Fibroblast of lung (primary cell): ENCODE results near the gene JPH3. TPM values are rescaled to one million over a fixed set of nuclear protein-coding genes. Genes with fewer than 3 reads are reported as not detected.

Source experiments
- DNase-seq, 2 donors: peaks; one replicate each; pipeline versions ENCODE4 v3.0.0 to v3.0.0-alpha.2; 2010; ENCODE audit warnings: low read depth in 2 of 2
- H2AFZ ChIP-seq: 2 replicates; pipeline ENCODE4 v1.5.1; 2012; ENCODE audit warnings: low read length, control low read depth, inconsistent platforms
- H3K27ac ChIP-seq: 2 replicates; pipeline ENCODE4 v1.5.1; 2011; ENCODE audit warnings: low read length, control low read depth; ENCODE audit not compliant: insufficient read depth
- H3K27me3 ChIP-seq: 2 replicates; pipeline ENCODE4 v1.5.1; 2011; ENCODE audit warnings: mild to moderate bottlenecking, low read length; ENCODE audit not compliant: control insufficient read depth, insufficient read depth
- H3K36me3 ChIP-seq: 2 replicates; pipeline ENCODE4 v1.5.1; 2011; ENCODE audit warnings: low read length; ENCODE audit not compliant: control insufficient read depth, insufficient read depth
- H3K4me1 ChIP-seq: 2 replicates; pipeline ENCODE4 v1.5.1; 2011; ENCODE audit warnings: low read length; ENCODE audit not compliant: control insufficient read depth, insufficient read depth; ENCODE audit errors: extremely low read depth
- H3K4me2 ChIP-seq: 2 replicates; pipeline ENCODE4 v1.5.1; 2011; ENCODE audit warnings: low read length, control low read depth; ENCODE audit not compliant: insufficient read depth; ENCODE audit errors: extremely low read depth
- H3K4me3 ChIP-seq, 4 experiments: fragments of 200-600 bp in 1 of 4; sonication (generic) in 1 of 4; replicated peaks in 1 of 4; 2 replicates each; pipeline ENCODE4 v1.5.1; 2011 to 2016; ENCODE audit warnings: low read length in 4 of 4, low read depth in 3 of 4, mild to moderate bottlenecking in 3 of 4, control low read depth in 2 of 4, inconsistent platforms in 1 of 4, mixed read lengths in 1 of 4; ENCODE audit not compliant: insufficient read depth in 1 of 4; ENCODE audit errors: control extremely low read depth in 1 of 4
- H3K79me2 ChIP-seq: 2 replicates; pipeline ENCODE4 v1.5.1; 2012; ENCODE audit warnings: mild to moderate bottlenecking, low read length, inconsistent platforms; ENCODE audit not compliant: control insufficient read depth, insufficient read depth
- H3K9ac ChIP-seq: 2 replicates; pipeline ENCODE4 v1.5.1; 2011; ENCODE audit warnings: mild to moderate bottlenecking, low read length, control low read depth; ENCODE audit not compliant: insufficient read depth
- H3K9me3 ChIP-seq: 2 replicates; pipeline ENCODE4 v1.5.1; 2012; ENCODE audit warnings: low read depth, low read length; ENCODE audit not compliant: control insufficient read depth, insufficient read depth
- H4K20me1 ChIP-seq: 2 replicates; pipeline ENCODE4 v1.5.1; 2011; ENCODE audit warnings: low read length; ENCODE audit not compliant: control insufficient read depth, insufficient read depth; ENCODE audit errors: extremely low read depth
- EZH2 ChIP-seq: IDR thresholded peaks from 2 replicates; pipeline ENCODE4 v1.5.1; 2012; ENCODE audit warnings: low read length, control low read depth, mild to moderate bottlenecking; ENCODE audit errors: missing control alignments
- polyA plus RNA-seq, 2 donors: library from polyadenylated mRNA; depleted of rRNA in 1 of 2; stranded (reverse) in 1 of 2; unstranded in 1 of 2; fragments of >200 nt; gene quantifications; 2 replicates each; pipeline ENCODE4 v1.2.1, GENCODE V29; 2011 to 2012; ENCODE audit warnings: missing spikeins in 1 of 2
- total RNA-seq: library from RNA; depleted of rRNA; stranded (reverse); fragments of >200 nt; gene quantifications from 2 replicates; pipeline ENCODE4 v1.2.1, GENCODE V29; 2014
- TF ChIP-seq, protein P1 (sequence below), 2 donors: IDR thresholded peaks in 1 of 2; conservative IDR thresholded peaks in 1 of 2; 1 replicate in 1 of 2; 2 replicates in 1 of 2; pipeline ENCODE4 v1.5.1; 2011 to 2012; ENCODE audit warnings: low read length in 2 of 2, control low read depth in 1 of 2, inconsistent platforms in 1 of 2, low read depth in 1 of 2, mild to moderate bottlenecking in 1 of 2

Gene JPH3
- total and polyA plus RNA-seq, 2 donors (not counting 1 experiment from before 2014, with no cell fraction given): 0.01 TPM; not detected in 1

- H3K79me2 ChIP-seq: no peaks in the 10 kb centered on the region
- peaks cover 5% of the 10 kb centered on the region for H3K4me1 ChIP-seq
- no peak for TF ChIP-seq EZH2
- TF ChIP-seq, protein P1, sequence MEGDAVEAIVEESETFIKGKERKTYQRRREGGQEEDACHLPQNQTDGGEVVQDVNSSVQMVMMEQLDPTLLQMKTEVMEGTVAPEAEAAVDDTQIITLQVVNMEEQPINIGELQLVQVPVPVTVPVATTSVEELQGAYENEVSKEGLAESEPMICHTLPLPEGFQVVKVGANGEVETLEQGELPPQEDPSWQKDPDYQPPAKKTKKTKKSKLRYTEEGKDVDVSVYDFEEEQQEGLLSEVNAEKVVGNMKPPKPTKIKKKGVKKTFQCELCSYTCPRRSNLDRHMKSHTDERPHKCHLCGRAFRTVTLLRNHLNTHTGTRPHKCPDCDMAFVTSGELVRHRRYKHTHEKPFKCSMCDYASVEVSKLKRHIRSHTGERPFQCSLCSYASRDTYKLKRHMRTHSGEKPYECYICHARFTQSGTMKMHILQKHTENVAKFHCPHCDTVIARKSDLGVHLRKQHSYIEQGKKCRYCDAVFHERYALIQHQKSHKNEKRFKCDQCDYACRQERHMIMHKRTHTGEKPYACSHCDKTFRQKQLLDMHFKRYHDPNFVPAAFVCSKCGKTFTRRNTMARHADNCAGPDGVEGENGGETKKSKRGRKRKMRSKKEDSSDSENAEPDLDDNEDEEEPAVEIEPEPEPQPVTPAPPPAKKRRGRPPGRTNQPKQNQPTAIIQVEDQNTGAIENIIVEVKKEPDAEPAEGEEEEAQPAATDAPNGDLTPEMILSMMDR (conservative IDR thresholded peaks at IDR 0.05 in 1 of 2, IDR thresholded peaks at IDR 0.05 in 1 of 2; ENCODE audit: low read depth in 1 of 2, low read length in 2 of 2): no peak
Measured at GRCh38 chr16:87555647-87556046, 46.7 kb upstream of the JPH3 start.

GRCh38 chr16:87556941-87557459 is 45.3 kb upstream of the JPH3 start:
- peak in 1 of 2 donors; percentile 69 for DNase-seq
- no peak for TF ChIP-seq EZH2
- TF ChIP-seq, protein P1 (conservative IDR thresholded peaks at IDR 0.05 in 1 of 2, IDR thresholded peaks at IDR 0.05 in 1 of 2; ENCODE audit: low read depth in 1 of 2, low read length in 2 of 2): no peak
- Histone ChIP-seq H3K36me3 (no peaks in the 10 kb centered on the region), H3K9me3 (no peaks in the 10 kb centered on the region), H3K4me2 (peak overlapping the region; percentile 49), H3K4me1 (peaks cover 5% of the 10 kb centered on the region), H2AFZ (peak overlapping the region; percentile 43), H3K27ac (no peak overlapping the region), H4K20me1 (no peaks in the 10 kb centered on the region), H3K9ac (peak overlapping the region; percentile 34), H3K27me3 (peaks cover 2% of the 10 kb centered on the region), H3K4me3 (no peak overlapping the region), H3K79me2 (no peaks in the 10 kb centered on the region)

More at GRCh38 chr16:87555647-87556046, 46.7 kb upstream of the JPH3 start:
- DNase-seq: peak in 1 of 2 donors; percentile 24
- H3K9ac ChIP-seq: no peak overlapping the region
- H3K36me3 ChIP-seq: no peaks in the 10 kb centered on the region
- H3K4me2 ChIP-seq: no peak overlapping the region
- no peak overlapping the region for H3K27ac ChIP-seq
- no peak overlapping the region for H2AFZ ChIP-seq
- H3K9me3 ChIP-seq: no peaks in the 10 kb centered on the region
- no peaks in the 10 kb centered on the region for H4K20me1 ChIP-seq
- peaks cover 6% of the 10 kb centered on the region for H3K27me3 ChIP-seq
- no peak overlapping the region for H3K4me3 ChIP-seq

DNA sequence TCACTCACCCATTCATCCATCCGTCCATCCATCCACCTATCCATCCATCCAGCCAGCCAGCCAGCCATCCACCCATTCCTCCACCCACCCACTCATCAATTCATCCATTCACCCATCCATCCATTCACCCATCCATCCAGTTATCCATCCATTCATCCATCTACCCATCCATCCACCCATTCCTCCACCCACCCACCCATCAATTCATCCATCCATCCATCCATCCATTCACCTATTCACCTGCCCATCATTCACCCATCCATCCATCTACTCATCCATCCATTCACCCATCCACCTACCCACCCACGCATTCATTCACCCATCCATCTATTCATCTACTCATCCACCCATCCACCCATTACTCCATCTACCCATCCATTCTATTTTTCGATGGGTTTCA is 43.6 kb upstream of the JPH3 start:
- DNase-seq: no peak
- no peaks in the 10 kb centered on the region for H3K79me2 ChIP-seq
- H3K36me3 ChIP-seq: no peaks in the 10 kb centered on the region
- no peak overlapping the region for H3K9ac ChIP-seq
- no peak overlapping the region for H2AFZ ChIP-seq
- H3K4me2 ChIP-seq: no peak overlapping the region
- H3K4me3 ChIP-seq: no peak overlapping the region
- TF ChIP-seq EZH2: no peak
- TF ChIP-seq, protein P1 (conservative IDR thresholded peaks at IDR 0.05 in 1 of 2, IDR thresholded peaks at IDR 0.05 in 1 of 2; ENCODE audit: low read depth in 1 of 2, low read length in 2 of 2): no peak
- H3K27me3 ChIP-seq: peaks cover 2% of the 10 kb centered on the region
- no peak overlapping the region for H3K27ac ChIP-seq
- no peaks in the 10 kb centered on the region for H3K9me3 ChIP-seq
- H3K4me1 ChIP-seq: peaks cover 5% of the 10 kb centered on the region
- H4K20me1 ChIP-seq: no peaks in the 10 kb centered on the region
